HG03159 (cell line): ENCODE results near the gene ADAMTS3.
A peak's percentile ranks its signal among the peaks of the same experiment; 100 is the strongest.

ENCODE experiments used
- ATAC-seq: cut with Tn5 transposase; IDR thresholded peaks from one replicate; pipeline ENCODE4 v1.9.1; 2021; ENCODE audit warnings: mild to moderate bottlenecking, moderate library complexity; ENCODE audit not compliant: unreplicated experiment

ADAMTS3 gene

DNA sequence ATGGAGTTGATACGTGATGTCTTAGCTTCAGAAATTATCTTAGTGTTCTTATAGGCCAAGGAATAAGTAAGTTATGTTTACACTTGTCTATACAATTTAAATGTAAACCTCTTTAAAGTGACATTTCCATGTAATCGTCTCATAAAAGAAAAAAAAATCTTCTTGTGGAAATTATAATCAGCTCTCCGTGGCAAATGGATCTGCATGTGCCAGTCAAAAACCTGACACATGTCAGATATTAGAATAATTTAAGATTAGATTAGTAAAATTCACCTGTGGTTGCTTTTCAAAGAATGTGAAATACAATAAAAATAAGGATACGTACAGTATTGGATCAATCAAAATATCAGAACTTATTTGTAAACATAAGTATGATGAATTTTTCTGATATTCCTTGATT lies 263.9 kb downstream of the ADAMTS3 start:
- no peak for ATAC-seq

DNA sequence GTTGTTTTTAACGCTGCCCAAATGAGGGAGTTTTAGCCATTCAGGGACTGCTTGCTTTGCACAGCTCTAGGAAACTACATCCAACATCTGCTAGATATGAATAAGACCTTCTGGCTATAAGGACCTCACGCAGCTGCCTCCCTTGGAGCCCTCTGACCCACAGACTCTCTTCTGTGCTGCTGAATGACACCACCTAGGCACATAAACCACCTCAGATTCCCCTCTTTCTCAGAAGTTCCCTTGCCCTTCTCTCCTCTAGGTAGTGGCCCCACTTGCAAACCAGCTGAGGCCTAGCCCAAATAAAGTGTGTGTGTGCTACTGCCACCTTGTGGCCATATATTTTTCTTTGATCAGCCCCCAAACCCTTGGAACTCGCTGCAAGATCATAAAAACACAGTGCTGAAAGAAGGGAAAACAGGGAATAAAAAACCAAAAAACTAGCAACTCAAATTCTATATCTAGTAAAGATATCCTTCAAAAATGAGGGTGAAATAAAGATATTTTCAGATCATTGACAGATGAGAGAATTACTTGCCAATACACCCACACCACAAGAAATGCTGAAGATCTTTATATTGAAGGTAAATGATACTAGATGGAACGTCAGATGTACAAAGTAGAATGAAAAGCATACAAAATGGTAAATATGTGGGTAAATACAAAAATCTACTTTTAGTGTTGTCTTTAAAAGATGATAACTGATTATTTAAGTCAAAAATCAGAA lies 265.9 kb downstream of the ADAMTS3 start:
- ATAC-seq = peak; percentile 96

DNA sequence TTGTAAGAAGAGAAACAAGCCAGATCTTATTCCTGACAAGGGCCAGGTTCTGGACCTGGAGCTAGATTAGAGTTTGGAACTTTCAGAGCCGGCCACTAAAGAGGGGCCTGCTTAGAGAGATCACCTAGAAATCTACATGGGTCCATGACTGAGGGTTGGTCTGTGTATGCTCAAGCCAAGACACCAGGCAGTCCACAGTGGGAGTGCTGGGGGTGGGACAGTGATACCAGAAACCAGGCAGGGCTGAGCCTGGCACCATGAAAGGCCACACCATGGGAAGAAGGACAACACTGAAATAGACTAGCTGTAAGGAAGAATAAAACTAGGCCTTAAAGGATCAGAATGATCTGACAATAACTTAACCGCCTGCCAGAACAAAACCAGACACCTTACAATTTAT lies 267.3 kb downstream of the ADAMTS3 start:
- no peak for ATAC-seq

DNA sequence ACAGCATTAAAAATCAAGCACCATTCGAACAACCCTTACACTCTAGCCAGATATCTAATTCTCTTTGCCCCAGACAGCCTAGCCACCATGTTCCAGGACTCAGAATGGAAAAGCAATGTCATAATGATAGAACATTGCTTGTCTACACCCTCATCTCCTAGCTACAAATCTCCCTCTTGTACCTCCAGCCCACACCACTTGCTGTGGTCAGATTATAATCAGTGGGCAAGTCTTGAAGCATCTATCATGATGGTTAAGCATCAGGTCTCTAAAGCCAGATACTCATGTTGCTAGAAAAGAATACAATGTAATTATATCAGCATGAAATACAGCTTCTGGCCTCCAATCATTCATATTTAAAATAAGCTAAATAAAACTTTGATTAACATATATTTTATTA lies 268.9 kb downstream of the ADAMTS3 start:
- ATAC-seq = no peak

DNA sequence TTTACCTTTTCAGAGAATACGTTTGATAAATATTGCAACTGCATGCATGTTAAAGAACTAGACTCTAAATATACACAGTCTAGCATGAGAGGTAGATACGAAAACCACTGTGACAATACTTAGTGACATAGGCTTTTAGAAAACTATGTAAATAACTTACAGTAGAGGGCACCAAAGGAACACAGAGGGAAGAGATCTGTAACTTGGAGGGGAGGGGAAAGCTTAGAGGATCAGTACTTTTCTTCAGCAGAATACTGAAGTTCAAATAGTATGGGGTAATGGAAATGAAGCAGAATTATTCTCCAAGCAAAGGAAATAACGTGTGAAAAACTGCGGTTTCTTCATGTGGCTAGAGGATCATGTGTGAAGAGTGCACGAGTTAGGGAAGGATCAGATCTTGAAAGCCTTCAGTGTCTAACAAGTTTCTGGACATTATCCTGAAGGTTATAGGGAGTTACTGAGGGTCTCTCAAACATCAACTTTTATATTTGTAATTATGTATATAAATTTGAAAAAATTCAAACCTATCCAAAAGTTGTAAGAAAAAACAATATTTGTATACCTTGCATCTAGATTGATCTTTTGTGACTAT lies 273.0 kb downstream of the ADAMTS3 start:
- peak; percentile 65 for ATAC-seq

DNA sequence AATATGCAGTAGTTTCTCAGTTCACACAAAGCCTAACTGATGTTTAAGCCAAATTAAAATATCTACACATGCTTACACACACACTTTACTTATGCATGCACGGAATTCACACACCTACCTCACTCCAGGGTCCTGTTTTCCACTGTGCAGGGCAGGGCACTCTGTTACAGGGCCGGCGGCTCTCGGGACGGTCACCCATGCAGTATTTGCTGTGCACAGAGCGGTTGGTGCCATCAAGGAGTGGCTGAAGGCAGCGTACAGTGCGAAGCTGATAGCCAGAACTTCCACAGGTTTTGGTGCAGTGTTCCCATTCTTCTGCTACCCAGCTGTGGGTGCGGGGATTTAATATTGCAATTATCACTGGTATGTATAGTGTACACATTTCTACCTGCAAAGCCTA lies 278.3 kb downstream of the ADAMTS3 start:
- ATAC-seq = no peak

DNA sequence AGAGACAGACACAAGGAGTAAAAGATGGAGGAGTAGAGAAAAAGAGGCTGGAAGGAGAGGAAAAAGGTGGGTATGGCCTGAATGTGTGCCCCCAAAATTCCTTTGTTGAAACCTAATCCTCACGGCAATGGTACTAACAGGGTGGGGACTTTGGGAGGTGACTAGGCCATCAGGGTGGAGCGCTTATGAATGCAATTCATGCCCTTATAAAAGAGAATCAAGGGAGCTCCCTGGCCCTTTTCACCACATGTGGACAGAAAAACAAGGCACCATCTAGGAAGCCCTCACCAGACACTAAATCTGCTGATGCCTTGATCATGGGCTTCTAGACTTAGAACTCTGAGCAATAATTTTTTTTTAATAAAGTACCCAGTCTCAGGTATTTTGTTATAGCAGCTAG lies 282.1 kb downstream of the ADAMTS3 start:
- no peak for ATAC-seq

DNA sequence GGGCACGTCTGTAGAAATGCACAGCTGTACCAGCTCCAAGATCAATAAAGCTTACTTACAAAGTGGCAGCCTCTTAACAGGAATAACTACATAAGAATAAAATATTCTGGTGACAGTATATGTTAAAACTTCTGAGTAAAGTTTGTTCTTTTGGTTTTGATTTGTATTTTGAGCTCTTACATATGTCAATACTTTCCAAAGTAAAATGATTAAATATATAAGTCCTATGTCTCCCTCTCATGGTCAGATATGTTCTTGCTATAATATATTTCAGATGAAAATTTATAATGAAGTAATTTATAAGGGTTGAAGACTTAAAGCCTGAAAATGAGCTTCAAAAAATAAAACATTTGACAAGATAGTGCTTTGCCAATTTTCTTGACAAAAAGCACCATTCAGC lies 282.8 kb downstream of the ADAMTS3 start:
- no peak for ATAC-seq

DNA sequence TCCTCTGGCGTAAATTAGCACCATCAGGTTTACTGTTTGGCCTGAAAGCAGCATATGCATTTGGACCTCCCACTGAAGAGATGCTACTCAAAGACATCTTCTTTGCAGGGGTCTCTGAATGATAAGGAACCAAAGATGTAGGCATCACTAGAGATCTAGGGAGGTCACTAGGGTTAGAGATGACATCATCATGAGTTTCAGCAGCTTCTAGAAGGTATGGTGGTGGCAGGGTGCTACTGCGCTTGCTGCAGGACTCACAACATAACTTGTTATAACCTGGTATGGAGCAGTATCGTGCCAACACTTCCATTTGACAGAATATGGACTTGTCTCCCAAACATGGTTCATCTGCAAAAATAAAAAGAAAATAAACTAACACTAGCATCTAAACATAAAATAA lies 285.7 kb downstream of the ADAMTS3 start:
- peak; percentile 62 for ATAC-seq

DNA sequence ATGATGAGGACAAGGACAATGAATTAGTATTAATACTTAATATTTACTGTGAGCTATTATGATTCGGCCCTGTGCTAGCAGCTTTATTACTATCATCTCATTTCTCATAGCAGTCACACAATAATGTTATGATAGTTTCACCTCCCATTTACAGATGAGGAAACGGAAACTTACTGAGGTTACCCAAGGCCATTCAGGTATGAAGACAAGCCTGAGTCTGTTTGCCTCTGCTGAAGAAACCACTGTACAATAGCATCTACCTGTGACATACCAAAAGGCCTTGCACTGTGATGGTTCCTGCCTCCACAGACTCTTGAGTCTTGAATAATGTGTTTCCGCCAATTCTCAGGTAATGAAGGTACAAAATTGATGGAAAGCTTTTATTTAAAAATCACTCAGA lies 288.8 kb downstream of the ADAMTS3 start:
- ATAC-seq = no peak

DNA sequence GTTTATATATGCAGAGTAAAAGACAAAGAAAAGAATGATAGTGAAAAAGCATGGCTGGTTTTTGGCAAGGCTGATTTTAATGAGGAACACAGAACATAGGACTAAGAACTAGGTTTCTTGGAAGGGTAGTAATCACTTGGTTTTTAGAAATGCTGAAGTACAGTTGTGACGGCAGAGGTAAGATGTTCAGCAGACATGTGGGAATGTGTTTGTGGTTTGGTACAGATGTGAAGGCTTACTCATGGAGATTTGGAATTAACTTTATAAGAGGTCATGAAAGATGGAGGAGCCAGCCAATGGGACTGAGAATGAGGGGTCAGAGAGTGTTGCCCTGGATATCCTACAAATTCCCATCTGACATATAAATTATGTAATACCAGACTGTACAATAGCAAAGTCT lies 293.6 kb downstream of the ADAMTS3 start:
- ATAC-seq = no peak

DNA sequence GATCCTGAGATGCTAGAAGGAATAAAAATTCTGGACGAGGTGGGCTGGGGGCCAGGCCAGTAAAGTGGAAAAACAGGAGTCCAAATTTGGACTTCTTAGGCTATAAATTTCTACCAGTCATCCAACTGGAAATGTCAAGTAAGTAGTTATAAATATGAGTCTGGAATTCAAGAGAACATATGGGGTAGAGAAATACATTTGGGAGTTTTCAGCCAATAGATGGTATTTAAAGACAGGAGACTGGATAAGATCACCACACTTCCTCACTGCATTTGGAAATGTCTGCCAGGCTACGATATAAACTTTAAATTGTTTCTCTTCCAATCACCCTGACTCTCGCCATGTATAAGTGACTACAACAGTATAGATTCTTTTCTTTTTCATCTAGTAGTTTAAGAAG lies 294.8 kb downstream of the ADAMTS3 start:
- ATAC-seq = no peak

DNA sequence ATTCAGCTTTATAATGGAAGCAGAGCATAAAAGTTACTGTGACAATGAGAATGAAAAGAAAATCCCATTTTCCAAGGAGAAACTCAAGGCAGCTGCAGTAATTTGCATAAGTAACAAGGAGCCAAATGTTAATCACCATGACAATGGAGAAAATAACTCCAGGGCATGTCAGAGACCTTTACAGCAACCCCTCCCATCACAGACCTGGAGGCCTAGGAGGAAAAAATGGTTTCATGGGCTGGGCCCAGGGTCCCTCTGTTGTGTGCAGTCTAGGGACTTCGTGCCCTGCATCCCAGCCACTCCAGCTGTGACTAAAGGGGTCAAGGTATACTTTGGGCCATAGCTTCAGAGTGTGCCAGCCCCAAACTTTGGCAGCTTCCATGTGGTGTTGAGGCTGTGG lies 313.8 kb downstream of the ADAMTS3 start:
- ATAC-seq = no peak

DNA sequence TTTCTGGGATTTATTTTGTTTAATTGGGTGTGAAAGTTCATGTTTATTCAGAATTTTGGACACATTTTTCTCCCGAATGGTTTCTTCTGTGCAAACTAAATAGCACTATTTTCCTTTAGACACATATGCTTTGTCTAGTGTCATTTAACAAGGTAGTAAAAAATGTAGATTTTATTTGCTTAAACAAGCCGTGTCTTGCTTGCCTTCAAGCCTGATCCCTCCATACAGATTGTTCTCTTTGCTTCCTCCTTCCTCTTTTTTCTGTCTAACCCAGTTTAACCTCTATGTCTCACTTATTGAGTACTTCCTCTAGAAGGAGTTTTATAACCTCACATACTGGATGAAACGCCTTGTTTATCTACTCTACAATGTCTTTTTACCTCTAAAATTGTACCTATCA lies 325.4 kb downstream of the ADAMTS3 start:
- no peak for ATAC-seq

DNA sequence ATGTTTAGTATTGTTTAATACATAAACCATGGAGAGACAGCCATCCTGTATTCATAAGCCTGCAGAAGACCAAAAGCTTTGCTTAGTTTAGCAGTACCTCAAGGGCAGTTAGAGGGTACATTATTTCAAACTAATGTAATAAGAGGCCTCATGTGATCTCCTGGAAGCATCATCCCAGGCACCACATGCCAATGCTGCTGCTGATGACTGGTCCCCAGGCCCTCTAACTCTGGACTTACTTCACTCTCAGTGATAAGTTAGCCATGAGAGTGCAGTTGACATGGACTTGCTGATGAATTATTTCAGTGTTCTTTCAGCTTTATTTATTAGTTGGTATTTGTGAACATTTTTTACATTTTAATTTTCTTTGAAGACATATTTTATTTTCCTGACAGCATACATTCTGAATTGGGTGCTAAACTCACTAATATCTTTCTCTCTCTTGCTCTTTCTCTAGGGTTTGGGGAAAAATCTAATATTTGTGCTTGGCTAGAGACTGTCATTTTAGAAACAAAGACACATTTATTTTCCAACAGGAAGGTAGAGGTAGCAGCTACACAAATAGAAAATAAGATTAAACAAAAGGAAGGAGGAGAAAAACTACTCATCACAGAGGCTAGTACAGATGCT lies 329.4 kb downstream of the ADAMTS3 start:
- ATAC-seq = no peak
